HepG2 (cell line): ENCODE measurements around the gene SC5D. TPM values are rescaled to one million over a fixed set of nuclear protein-coding genes. Genes with fewer than 3 reads are reported as not detected.

Experiments
- ASH2L ChIP-seq: fragments of 300-600, 200-600 bp; sonication (generic); IDR thresholded peaks from 2 replicates; pipeline ENCODE4 v1.7.0; 2017; ENCODE audit warnings: low read depth, mild to moderate bottlenecking, moderate library complexity, mixed read lengths, low read length; ENCODE audit not compliant: insufficient read length
- CBX2 ChIP-seq, 2 experiments: fragments of 200-600 bp in 1 of 2; sonication (generic); formaldehyde crosslinking in 1 of 2; IDR thresholded peaks; 2 replicates each; pipeline versions ENCODE4 v1.7.0 to v1.8.1; 2018 to 2022; ENCODE audit warnings: low read depth in 2 of 2, low read length in 1 of 2, mild to moderate bottlenecking in 1 of 2, missing genetic modification reagents in 1 of 2
- ELF4 ChIP-seq: sonication (generic); formaldehyde crosslinking; IDR thresholded peaks from 2 replicates; pipeline ENCODE4 v1.5.0; 2020; ENCODE audit warnings: missing genetic modification reagents, mild to moderate bottlenecking, moderate library complexity, borderline replicate concordance
- HES4 ChIP-seq: sonication (generic); formaldehyde crosslinking; IDR thresholded peaks from 2 replicates; pipeline ENCODE4 v1.9.0; 2021; ENCODE audit warnings: mild to moderate bottlenecking, missing genetic modification reagents, borderline replicate concordance
- KLF13 ChIP-seq: sonication (generic); formaldehyde crosslinking; IDR thresholded peaks from 2 replicates; pipeline ENCODE4 v1.4.0; 2020; ENCODE audit warnings: mild to moderate bottlenecking, missing genetic modification reagents
- MED1 ChIP-seq: sonication (generic); formaldehyde crosslinking; IDR thresholded peaks from 2 replicates; pipeline ENCODE4 v1.4.0; 2020; ENCODE audit warnings: missing genetic modification reagents
- MZF1 ChIP-seq: sonication (generic); formaldehyde crosslinking; IDR thresholded peaks from 2 replicates; pipeline ENCODE4 v1.8.1; 2023; ENCODE audit warnings: mild to moderate bottlenecking, missing genetic modification reagents, borderline replicate concordance
- NKX3-1 ChIP-seq: sonication (generic); formaldehyde crosslinking; IDR thresholded peaks from 2 replicates; pipeline ENCODE4 v1.5.0; 2020; ENCODE audit warnings: missing genetic modification reagents
- ONECUT2 ChIP-seq: sonication (generic); formaldehyde crosslinking; IDR thresholded peaks from 2 replicates; pipeline ENCODE4 v1.4.0; 2020; ENCODE audit warnings: missing genetic modification reagents
- PAX8 ChIP-seq: sonication (generic); formaldehyde crosslinking; IDR thresholded peaks from 2 replicates; pipeline ENCODE4 v1.8.0; 2022; ENCODE audit warnings: mild to moderate bottlenecking, missing genetic modification reagents, borderline replicate concordance
- PRMT3 ChIP-seq: sonication (generic); formaldehyde crosslinking; IDR thresholded peaks from 2 replicates; pipeline ENCODE4 v1.8.1; 2022; ENCODE audit warnings: low read depth, mild to moderate bottlenecking, moderate library complexity, missing genetic modification reagents, borderline replicate concordance
- RAD51 ChIP-seq: fragments of 450-650 bp; IDR thresholded peaks from 2 replicates; pipeline ENCODE4 v1.6.1; 2016; ENCODE audit warnings: borderline replicate concordance
- RBM39 ChIP-seq: fragments of 200-400 bp; formaldehyde crosslinking; IDR thresholded peaks from one replicate; pipeline ENCODE4 v1.6.1; 2018; ENCODE audit warnings: antibody characterized with exemption, mild to moderate bottlenecking, low read depth, low read length; ENCODE audit not compliant: poor library complexity, severe bottlenecking
- ZMYM3 ChIP-seq: sonication (generic); formaldehyde crosslinking; IDR thresholded peaks from 2 replicates; pipeline ENCODE4 v1.5.1; 2020; ENCODE audit warnings: mild to moderate bottlenecking, missing genetic modification reagents
- ZNF589 ChIP-seq: sonication (generic); formaldehyde crosslinking; conservative IDR thresholded peaks from 2 replicates; pipeline ENCODE4 v1.8.0; 2022; ENCODE audit warnings: mild to moderate bottlenecking, moderate library complexity, missing genetic modification reagents
- ZNF75D ChIP-seq: sonication (generic); formaldehyde crosslinking; IDR thresholded peaks from 2 replicates; pipeline ENCODE4 v1.8.1; 2023; ENCODE audit warnings: missing genetic modification reagents, mild to moderate bottlenecking, borderline replicate concordance
- ZNF878 ChIP-seq: sonication (generic); formaldehyde crosslinking; IDR thresholded peaks from 2 replicates; pipeline ENCODE4 v1.8.1; 2023; ENCODE audit warnings: mild to moderate bottlenecking, missing genetic modification reagents, moderate library complexity
- polyA plus RNA-seq, 8 experiments: library from polyadenylated mRNA; depleted of rRNA in 3 of 8; stranded (reverse) in 7 of 8; unstranded in 1 of 8; fragments of >200 nt; fragmentation: Illumina TruSeq in 4 of 8; extraction: Trizol in 4 of 8; gene quantifications; 2 replicates each; pipeline versions ENCODE4 v1.2.1 to v1.2.3, GENCODE V29; 2011 to 2016; ENCODE audit warnings: low read depth in 4 of 8, missing spikeins in 1 of 8, mixed read lengths in 1 of 8; ENCODE audit not compliant: insufficient read depth in 1 of 8
- total RNA-seq, 5 experiments: library from RNA; depleted of rRNA; stranded (reverse); fragments of >200 nt; fragmentation: Illumina TruSeq; extraction: Trizol; gene quantifications; 2 replicates each; pipeline ENCODE4 v1.2.3, GENCODE V29; 2016; ENCODE audit warnings: low read depth in 1 of 5
- TF ChIP-seq, protein P1 (sequence below): IDR thresholded peaks from 2 replicates; pipeline ENCODE4 v1.6.1; 2016; ENCODE audit warnings: low read depth, control low read depth
- TF ChIP-seq, protein P2 (sequence below), 2 experiments: sonication (generic) in 1 of 2; formaldehyde crosslinking in 1 of 2; IDR thresholded peaks; 2 replicates each; pipeline versions ENCODE4 v1.6.1 to v1.9.0; 2014 to 2022; ENCODE audit warnings: antibody characterized with exemption in 1 of 2, borderline replicate concordance in 1 of 2, inconsistent platforms in 1 of 2, low read depth in 1 of 2, missing genetic modification reagents in 1 of 2
- TF ChIP-seq, protein P3 (sequence below): sonication (generic); formaldehyde crosslinking; IDR thresholded peaks from 2 replicates; pipeline ENCODE4 v1.8.1; 2023; ENCODE audit warnings: mild to moderate bottlenecking, missing genetic modification reagents

SC5D gene
- total and polyA plus RNA-seq, 2 of the 13 experiments (the other 11 are each of a cell fraction or from before 2014, with no cell fraction given), result 84.4 to 155 TPM

DNA sequence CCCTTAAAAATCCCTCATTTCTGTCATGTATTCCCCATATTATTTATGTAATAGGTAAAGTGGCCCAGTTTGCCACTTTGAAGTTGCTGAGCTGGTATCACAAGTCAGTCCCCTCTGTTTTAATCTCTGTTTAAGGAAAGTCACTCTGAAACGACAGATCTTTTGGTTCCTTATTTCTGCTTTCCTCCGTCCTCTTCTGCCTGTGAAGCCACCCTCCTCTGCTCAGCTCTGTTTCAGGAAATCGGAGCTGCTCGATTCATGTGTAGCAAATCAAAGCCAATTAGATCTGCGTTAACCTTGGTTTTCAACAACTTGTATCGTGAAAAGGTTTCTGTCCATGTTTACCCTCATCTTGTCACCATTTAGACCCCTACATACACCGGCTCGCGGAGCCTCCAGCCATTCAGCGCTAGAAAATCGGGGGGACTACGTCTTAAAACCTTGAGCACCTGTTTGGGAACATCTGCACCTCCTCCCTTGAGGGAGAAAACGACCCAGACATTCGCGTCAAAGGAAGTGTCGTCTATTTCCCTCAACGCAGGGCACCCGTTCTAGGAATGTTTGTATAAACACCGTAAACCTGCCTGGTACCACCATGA is 576 bp upstream of the SC5D start (continued):
- TF ChIP-seq, protein P1, sequence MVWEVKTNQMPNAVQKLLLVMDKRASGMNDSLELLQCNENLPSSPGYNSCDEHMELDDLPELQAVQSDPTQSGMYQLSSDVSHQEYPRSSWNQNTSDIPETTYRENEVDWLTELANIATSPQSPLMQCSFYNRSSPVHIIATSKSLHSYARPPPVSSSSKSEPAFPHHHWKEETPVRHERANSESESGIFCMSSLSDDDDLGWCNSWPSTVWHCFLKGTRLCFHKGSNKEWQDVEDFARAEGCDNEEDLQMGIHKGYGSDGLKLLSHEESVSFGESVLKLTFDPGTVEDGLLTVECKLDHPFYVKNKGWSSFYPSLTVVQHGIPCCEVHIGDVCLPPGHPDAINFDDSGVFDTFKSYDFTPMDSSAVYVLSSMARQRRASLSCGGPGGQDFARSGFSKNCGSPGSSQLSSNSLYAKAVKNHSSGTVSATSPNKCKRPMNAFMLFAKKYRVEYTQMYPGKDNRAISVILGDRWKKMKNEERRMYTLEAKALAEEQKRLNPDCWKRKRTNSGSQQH (CRISPR knock-in tag), result 0 out of 2 replicates have a peak, but pooled peaks have one; percentile 2
- TF ChIP-seq HES4, result no peak
- TF ChIP-seq ZNF75D, result no peak
- no peak for TF ChIP-seq MED1
- no peak for TF ChIP-seq NKX3-1 (CRISPR knock-in tag)
- no peak for TF ChIP-seq ASH2L
- TF ChIP-seq CBX2 (IDR thresholded peaks at IDR 0.05; ENCODE audit: low read depth, low read length), result no peak
- no peak; the same call in 1 of the 2 replicates for TF ChIP-seq CBX2 (CRISPR knock-in tag; IDR thresholded peaks at IDR 0.05; ENCODE audit: low read depth)
- TF ChIP-seq KLF13 (CRISPR knock-in tag), result no peak
- TF ChIP-seq RBM39, result no peak
- no peak for TF ChIP-seq MZF1 (CRISPR knock-in tag)
- no peak for TF ChIP-seq RAD51
- TF ChIP-seq ZNF589 (CRISPR knock-in tag), result no peak
- TF ChIP-seq, protein P2, sequence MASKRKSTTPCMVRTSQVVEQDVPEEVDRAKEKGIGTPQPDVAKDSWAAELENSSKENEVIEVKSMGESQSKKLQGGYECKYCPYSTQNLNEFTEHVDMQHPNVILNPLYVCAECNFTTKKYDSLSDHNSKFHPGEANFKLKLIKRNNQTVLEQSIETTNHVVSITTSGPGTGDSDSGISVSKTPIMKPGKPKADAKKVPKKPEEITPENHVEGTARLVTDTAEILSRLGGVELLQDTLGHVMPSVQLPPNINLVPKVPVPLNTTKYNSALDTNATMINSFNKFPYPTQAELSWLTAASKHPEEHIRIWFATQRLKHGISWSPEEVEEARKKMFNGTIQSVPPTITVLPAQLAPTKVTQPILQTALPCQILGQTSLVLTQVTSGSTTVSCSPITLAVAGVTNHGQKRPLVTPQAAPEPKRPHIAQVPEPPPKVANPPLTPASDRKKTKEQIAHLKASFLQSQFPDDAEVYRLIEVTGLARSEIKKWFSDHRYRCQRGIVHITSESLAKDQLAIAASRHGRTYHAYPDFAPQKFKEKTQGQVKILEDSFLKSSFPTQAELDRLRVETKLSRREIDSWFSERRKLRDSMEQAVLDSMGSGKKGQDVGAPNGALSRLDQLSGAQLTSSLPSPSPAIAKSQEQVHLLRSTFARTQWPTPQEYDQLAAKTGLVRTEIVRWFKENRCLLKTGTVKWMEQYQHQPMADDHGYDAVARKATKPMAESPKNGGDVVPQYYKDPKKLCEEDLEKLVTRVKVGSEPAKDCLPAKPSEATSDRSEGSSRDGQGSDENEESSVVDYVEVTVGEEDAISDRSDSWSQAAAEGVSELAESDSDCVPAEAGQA (IDR thresholded peaks at IDR 0.05; ENCODE audit: low read depth), result no peak
- TF ChIP-seq, protein P2 (CRISPR knock-in tag; IDR thresholded peaks at IDR 0.05; ENCODE audit: borderline replicate concordance), result no peak
- no peak for TF ChIP-seq ZNF878
- TF ChIP-seq ZMYM3, result no peak
- TF ChIP-seq PAX8 (CRISPR knock-in tag), result no peak
- peak; percentile 57; the same call in 1 of the 2 replicates for TF ChIP-seq ELF4
- TF ChIP-seq, protein P3, sequence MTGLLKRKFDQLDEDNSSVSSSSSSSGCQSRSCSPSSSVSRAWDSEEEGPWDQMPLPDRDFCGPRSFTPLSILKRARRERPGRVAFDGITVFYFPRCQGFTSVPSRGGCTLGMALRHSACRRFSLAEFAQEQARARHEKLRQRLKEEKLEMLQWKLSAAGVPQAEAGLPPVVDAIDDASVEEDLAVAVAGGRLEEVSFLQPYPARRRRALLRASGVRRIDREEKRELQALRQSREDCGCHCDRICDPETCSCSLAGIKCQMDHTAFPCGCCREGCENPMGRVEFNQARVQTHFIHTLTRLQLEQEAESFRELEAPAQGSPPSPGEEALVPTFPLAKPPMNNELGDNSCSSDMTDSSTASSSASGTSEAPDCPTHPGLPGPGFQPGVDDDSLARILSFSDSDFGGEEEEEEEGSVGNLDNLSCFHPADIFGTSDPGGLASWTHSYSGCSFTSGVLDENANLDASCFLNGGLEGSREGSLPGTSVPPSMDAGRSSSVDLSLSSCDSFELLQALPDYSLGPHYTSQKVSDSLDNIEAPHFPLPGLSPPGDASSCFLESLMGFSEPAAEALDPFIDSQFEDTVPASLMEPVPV (CRISPR knock-in tag), result no peak
- no peak for TF ChIP-seq ONECUT2 (CRISPR knock-in tag)
- TF ChIP-seq PRMT3 (CRISPR knock-in tag), result no peak
